ENCODE measurements around the gene SPATA9. TPM values are rescaled to one million over a fixed set of nuclear protein-coding genes. Genes with fewer than 3 reads are reported as not detected.
A peak's percentile ranks its signal among the peaks of the same experiment; 100 is the strongest.

SPATA9 gene
- total and polyA plus RNA-seq, 9 donors: 0.71 to 2.6 (median 1.7) TPM

DNA sequence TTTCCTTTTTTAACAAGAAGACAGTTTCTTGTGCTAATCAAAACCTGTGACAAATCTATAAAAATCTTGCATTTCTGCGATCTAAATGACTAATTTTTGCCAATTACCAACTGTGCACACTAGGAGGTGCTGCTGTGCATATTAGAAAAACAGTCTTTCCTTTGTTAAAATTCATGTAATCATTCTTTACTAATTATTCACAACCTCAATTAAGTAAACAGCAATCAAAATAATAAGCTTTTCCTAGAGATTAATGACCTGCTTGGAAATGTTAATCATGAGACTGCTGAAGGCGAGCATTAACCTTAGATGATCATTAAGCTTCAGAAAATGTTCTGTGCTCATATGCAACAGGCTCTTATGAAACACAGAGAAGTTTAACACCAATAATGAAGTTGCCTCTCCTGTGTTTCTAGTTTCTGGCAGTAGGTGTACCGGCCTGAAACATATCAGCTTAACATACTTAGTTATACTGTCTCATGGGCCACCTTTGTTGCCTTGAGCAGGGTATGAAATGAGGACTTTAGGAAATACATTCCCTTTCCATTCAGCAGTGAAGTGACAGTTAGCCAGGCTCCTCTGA is 18.5 kb downstream of the SPATA9 start:
- Histone ChIP-seq H3K9me3 (replicated peaks; ENCODE audit: control insufficient read depth, low read depth, low read length) (no peaks in the 10 kb centered on the region), H3K27ac (ENCODE audit: low read length) (no peak overlapping the region), H3K4me1 (ENCODE audit: control insufficient read depth, insufficient read depth, low read length) (peaks cover 3% of the 10 kb centered on the region), H3K4me3 (ENCODE audit: low read length) (no peak overlapping the region), H3K36me3 (ENCODE audit: control insufficient read depth, insufficient read depth, low read length) (no peaks in the 10 kb centered on the region), H3K27me3 (ENCODE audit: control insufficient read depth, insufficient read depth, low read length) (no peaks in the 10 kb centered on the region)
- DNase-seq: peak; percentile 56
- no CpG with 5 or more reads among the region's 3 CpGs for WGBS (ENCODE audit: insufficient coverage)

GRCh38 chr5:95662946-95663345 is 19.8 kb downstream of the SPATA9 start:
- Histone ChIP-seq H3K4me3 (ENCODE audit: low read length) (no peak overlapping the region), H3K36me3 (ENCODE audit: control insufficient read depth, insufficient read depth, low read length) (no peaks in the 10 kb centered on the region), H3K27me3 (ENCODE audit: control insufficient read depth, insufficient read depth, low read length) (no peaks in the 10 kb centered on the region), H3K4me1 (ENCODE audit: control insufficient read depth, insufficient read depth, low read length) (no peaks in the 10 kb centered on the region), H3K27ac (ENCODE audit: low read length) (no peak overlapping the region), H3K9me3 (replicated peaks; ENCODE audit: control insufficient read depth, low read depth, low read length) (no peaks in the 10 kb centered on the region)
- no peak for DNase-seq

DNA sequence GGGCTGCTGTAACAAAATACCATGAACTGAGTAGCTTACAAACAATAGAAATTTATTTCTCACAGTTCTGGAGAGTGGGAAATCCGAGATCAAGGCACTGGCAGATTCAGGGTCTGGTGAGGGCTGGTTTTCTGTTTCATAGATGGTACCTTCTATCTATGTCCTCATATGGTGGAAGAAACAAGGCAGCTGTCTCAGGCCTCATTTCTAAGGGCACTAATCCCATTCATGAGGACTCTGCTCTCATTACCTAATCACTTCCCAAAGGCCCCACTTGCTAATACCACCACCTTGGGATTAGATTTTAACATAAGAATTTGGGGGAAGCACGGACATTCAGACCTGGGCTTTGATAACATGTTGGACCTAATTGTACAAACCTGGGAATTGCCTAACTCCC is 22.7 kb downstream of the SPATA9 start:
- no peaks in the 10 kb centered on the region for H3K36me3 ChIP-seq (ENCODE audit: control insufficient read depth, insufficient read depth, low read length)
- DNase-seq: no peak
- no peaks in the 10 kb centered on the region for H3K4me1 ChIP-seq (ENCODE audit: control insufficient read depth, insufficient read depth, low read length)
- no peaks in the 10 kb centered on the region for H3K27me3 ChIP-seq (ENCODE audit: control insufficient read depth, insufficient read depth, low read length)
- H3K4me3 ChIP-seq (ENCODE audit: low read length): no peak overlapping the region
- H3K9me3 ChIP-seq (replicated peaks; ENCODE audit: control insufficient read depth, low read depth, low read length): no peaks in the 10 kb centered on the region
- no peak overlapping the region for H3K27ac ChIP-seq (ENCODE audit: low read length)
- no CpG with 5 or more reads among the region's 2 CpGs for WGBS (ENCODE audit: insufficient coverage)

GRCh38 chr5:95655575-95655974 is 27.2 kb downstream of the SPATA9 start:
- Histone ChIP-seq H3K9me3 (replicated peaks; ENCODE audit: control insufficient read depth, low read depth, low read length) (no peaks in the 10 kb centered on the region), H3K4me1 (ENCODE audit: control insufficient read depth, insufficient read depth, low read length) (no peaks in the 10 kb centered on the region), H3K4me3 (ENCODE audit: low read length) (no peak overlapping the region), H3K27me3 (ENCODE audit: control insufficient read depth, insufficient read depth, low read length) (no peaks in the 10 kb centered on the region), H3K36me3 (ENCODE audit: control insufficient read depth, insufficient read depth, low read length) (no peaks in the 10 kb centered on the region), H3K27ac (ENCODE audit: low read length) (no peak overlapping the region)
- no peak for DNase-seq
- 100% methylated on average over 1 of the region's 1 CpG for WGBS (ENCODE audit: insufficient coverage)

DNA sequence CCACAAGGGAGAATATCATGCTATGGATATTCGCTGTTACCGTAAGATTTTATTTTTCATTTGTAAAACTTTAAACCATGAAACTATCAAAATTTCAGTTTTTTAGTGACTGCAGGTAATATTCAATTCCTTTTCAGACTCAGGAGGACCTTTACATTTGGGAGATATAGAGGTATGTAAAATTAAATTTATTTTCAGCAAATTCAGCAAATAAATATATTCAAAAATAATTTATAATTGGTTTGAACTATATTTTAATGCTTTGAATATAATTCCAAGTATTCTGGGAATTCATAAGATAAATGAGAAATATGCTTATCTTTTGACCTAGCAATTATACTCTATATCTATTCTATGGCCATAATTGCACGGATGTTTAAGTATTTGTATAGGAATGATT is 28.6 kb downstream of the SPATA9 start:
- no peaks in the 10 kb centered on the region for H3K9me3 ChIP-seq (replicated peaks; ENCODE audit: control insufficient read depth, low read depth, low read length)
- H3K27ac ChIP-seq (ENCODE audit: low read length): no peak overlapping the region
- no peaks in the 10 kb centered on the region for H3K4me1 ChIP-seq (ENCODE audit: control insufficient read depth, insufficient read depth, low read length)
- no peaks in the 10 kb centered on the region for H3K36me3 ChIP-seq (ENCODE audit: control insufficient read depth, insufficient read depth, low read length)
- no peaks in the 10 kb centered on the region for H3K27me3 ChIP-seq (ENCODE audit: control insufficient read depth, insufficient read depth, low read length)
- DNase-seq: no peak
- WGBS (ENCODE audit: insufficient coverage): no CpG with 5 or more reads among the region's 3 CpGs
- H3K4me3 ChIP-seq (ENCODE audit: low read length): no peak overlapping the region

DNA sequence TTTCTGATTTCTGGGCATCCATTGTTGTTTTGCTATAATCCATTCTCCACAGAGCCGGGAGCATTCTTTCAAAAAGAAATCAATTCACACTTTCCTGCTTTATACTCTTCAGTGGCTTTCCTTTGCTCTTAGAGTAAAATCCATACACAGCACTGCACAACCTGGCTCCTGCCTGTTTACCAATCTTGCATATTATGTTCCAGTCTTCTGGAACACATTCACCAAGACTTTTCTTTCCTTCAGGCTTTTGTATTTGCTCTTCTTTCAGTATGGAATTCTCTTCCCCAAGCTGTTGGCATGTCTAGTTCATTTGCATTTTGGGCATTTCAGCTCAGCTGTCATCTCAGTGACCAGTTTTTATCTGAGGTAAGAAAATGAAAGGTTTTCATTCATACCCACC is 29.9 kb downstream of the SPATA9 start:
- 100% methylated on average over 1 of the region's 1 CpG for WGBS (ENCODE audit: insufficient coverage)
- no peaks in the 10 kb centered on the region for H3K4me1 ChIP-seq (ENCODE audit: control insufficient read depth, insufficient read depth, low read length)
- H3K4me3 ChIP-seq (ENCODE audit: low read length): no peak overlapping the region
- H3K27me3 ChIP-seq (ENCODE audit: control insufficient read depth, insufficient read depth, low read length): no peaks in the 10 kb centered on the region
- H3K36me3 ChIP-seq (ENCODE audit: control insufficient read depth, insufficient read depth, low read length): no peaks in the 10 kb centered on the region
- no peak for DNase-seq
- no peak overlapping the region for H3K27ac ChIP-seq (ENCODE audit: low read length)
- no peaks in the 10 kb centered on the region for H3K9me3 ChIP-seq (replicated peaks; ENCODE audit: control insufficient read depth, low read depth, low read length)

- H3K27me3 ChIP-seq (ENCODE audit: control insufficient read depth, insufficient read depth, low read length): no peaks in the 10 kb centered on the region
- no peak overlapping the region for H3K27ac ChIP-seq (ENCODE audit: low read length)
These were observed 32.8 kb downstream of the SPATA9 start for GRCh38 chr5:95649842-95650620.

GRCh38 chr5:95649274-95649673 is 33.5 kb downstream of the SPATA9 start:
- no peak for DNase-seq
- Histone ChIP-seq H3K9me3 (replicated peaks; ENCODE audit: control insufficient read depth, low read depth, low read length) (no peaks in the 10 kb centered on the region), H3K27ac (ENCODE audit: low read length) (no peak overlapping the region), H3K36me3 (ENCODE audit: control insufficient read depth, insufficient read depth, low read length) (no peaks in the 10 kb centered on the region), H3K4me1 (ENCODE audit: control insufficient read depth, insufficient read depth, low read length) (peaks cover 3% of the 10 kb centered on the region), H3K4me3 (ENCODE audit: low read length) (no peak overlapping the region), H3K27me3 (ENCODE audit: control insufficient read depth, insufficient read depth, low read length) (no peaks in the 10 kb centered on the region)

More at GRCh38 chr5:95649842-95650620, 32.8 kb downstream of the SPATA9 start:
- H3K4me1 ChIP-seq (ENCODE audit: control insufficient read depth, insufficient read depth, low read length): peaks cover 3% of the 10 kb centered on the region
- H3K4me3 ChIP-seq (ENCODE audit: low read length): no peak overlapping the region
- no peak for DNase-seq
- no peaks in the 10 kb centered on the region for H3K36me3 ChIP-seq (ENCODE audit: control insufficient read depth, insufficient read depth, low read length)
- H3K9me3 ChIP-seq (replicated peaks; ENCODE audit: control insufficient read depth, low read depth, low read length): no peaks in the 10 kb centered on the region

GRCh38 chr5:95647886-95648860 is 34.6 kb downstream of the SPATA9 start:
- H3K4me3 ChIP-seq (ENCODE audit: low read length): no peak overlapping the region
- WGBS (ENCODE audit: insufficient coverage): no CpG with 5 or more reads among the region's 12 CpGs
- DNase-seq: no peak
- H3K36me3 ChIP-seq (ENCODE audit: control insufficient read depth, insufficient read depth, low read length): no peaks in the 10 kb centered on the region
- H3K9me3 ChIP-seq (replicated peaks; ENCODE audit: control insufficient read depth, low read depth, low read length): no peaks in the 10 kb centered on the region
- peaks cover 3% of the 10 kb centered on the region for H3K4me1 ChIP-seq (ENCODE audit: control insufficient read depth, insufficient read depth, low read length)
- no peak overlapping the region for H3K27ac ChIP-seq (ENCODE audit: low read length)
- H3K27me3 ChIP-seq (ENCODE audit: control insufficient read depth, insufficient read depth, low read length): no peaks in the 10 kb centered on the region

Measured in muscle of leg (tissue), 11 donors.